ENCODE measurements around the gene LRMDA.
A peak's percentile ranks its signal among the peaks of the same experiment; 100 is the strongest.
"Not testable (repeated sequence)": the region's sequence is repeated elsewhere in the genome, so short reads cannot be mapped to it uniquely, and the experiment has no call there.

Gene LRMDA

GRCh38 chr10:76141376-76141775, 710.0 kb downstream of the LRMDA start:
- peaks cover 6% of the 10 kb centered on the region for H3K36me3 Mint-ChIP-seq (ENCODE audit: low read depth)
- H3K27ac Mint-ChIP-seq, result peak overlapping the region in 1 of 3 experiments; percentile 26
- H3K27me3 Mint-ChIP-seq (ENCODE audit: low read depth), result no peaks in the 10 kb centered on the region
- peaks cover 6% of the 10 kb centered on the region for H3K9me3 Mint-ChIP-seq
- H3K4me3 Mint-ChIP-seq, result no peak overlapping the region
- H3K4me1 Mint-ChIP-seq, result peaks cover 41% of the 10 kb centered on the region
- no peak for TF ChIP-seq CTCF (IDR thresholded peaks at IDR 0.05; ENCODE audit: unreplicated experiment in 3 of 3)

GRCh38 chr10:76148217-76148616, 716.8 kb downstream of the LRMDA start:
- not testable (repeated sequence) for H3K4me3 Mint-ChIP-seq; H3K27me3 Mint-ChIP-seq (ENCODE audit: low read depth); H3K27ac Mint-ChIP-seq
- Mint-ChIP-seq H3K9me3 (peaks cover 29% of the 10 kb centered on the region), H3K4me1 (peaks cover 20% of the 10 kb centered on the region), H3K36me3 (ENCODE audit: low read depth) (peaks cover 18% of the 10 kb centered on the region)

DNA sequence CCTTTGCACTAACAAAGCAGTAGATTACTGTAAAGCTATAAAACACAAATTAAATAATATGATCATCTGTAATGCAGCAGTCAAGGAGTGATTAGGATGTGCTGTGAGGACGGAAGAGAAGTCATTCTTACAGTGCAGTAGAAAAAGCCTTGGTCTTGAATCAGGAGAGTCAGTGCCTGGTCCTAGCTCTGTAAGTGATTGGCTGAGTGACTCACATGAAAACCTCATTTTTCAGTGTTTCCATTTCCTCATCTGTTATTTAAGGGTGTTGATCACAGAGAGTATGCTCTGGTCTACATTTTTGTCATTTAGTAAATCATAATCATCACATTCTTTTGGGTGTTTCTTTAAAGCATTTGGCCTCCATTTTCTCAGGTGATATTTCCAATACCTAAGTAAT, 717.8 kb downstream of the LRMDA start:
- Mint-ChIP-seq H3K27me3 (ENCODE audit: low read depth) (no peaks in the 10 kb centered on the region), H3K4me1 (peaks cover 20% of the 10 kb centered on the region), H3K9me3 (peaks cover 38% of the 10 kb centered on the region), H3K36me3 (ENCODE audit: low read depth) (peaks cover 18% of the 10 kb centered on the region), H3K27ac (peak overlapping the region in 2 of 3 experiments; percentile 86 to 93), H3K4me3 (no peak overlapping the region)
- no peak for TF ChIP-seq CTCF (IDR thresholded peaks at IDR 0.05; ENCODE audit: unreplicated experiment in 3 of 3)

- Mint-ChIP-seq H3K9me3 (peaks cover 40% of the 10 kb centered on the region), H3K27me3 (ENCODE audit: low read depth) (no peaks in the 10 kb centered on the region), H3K4me1 (peaks cover 20% of the 10 kb centered on the region), H3K27ac (peak overlapping the region; percentile 86 to 93 (median 89)), H3K36me3 (ENCODE audit: low read depth) (peaks cover 18% of the 10 kb centered on the region), H3K4me3 (no peak overlapping the region)
- TF ChIP-seq CTCF (IDR thresholded peaks at IDR 0.05; ENCODE audit: unreplicated experiment in 3 of 3), result no peak
Observed at GRCh38 chr10:76149602-76150138, 718.2 kb downstream of the LRMDA start.

- Mint-ChIP-seq H3K4me3 (peak overlapping the region in 1 of 3 experiments; percentile 3), H3K4me1 (peaks cover 20% of the 10 kb centered on the region), H3K36me3 (ENCODE audit: low read depth) (peaks cover 16% of the 10 kb centered on the region), H3K27me3 (ENCODE audit: low read depth) (no peaks in the 10 kb centered on the region), H3K27ac (peak overlapping the region; percentile 86 to 93 (median 89)), H3K9me3 (peaks cover 40% of the 10 kb centered on the region)
- no peak for TF ChIP-seq CTCF (IDR thresholded peaks at IDR 0.05; ENCODE audit: unreplicated experiment in 3 of 3)
Observed at GRCh38 chr10:76150139-76150875, 718.9 kb downstream of the LRMDA start.

DNA sequence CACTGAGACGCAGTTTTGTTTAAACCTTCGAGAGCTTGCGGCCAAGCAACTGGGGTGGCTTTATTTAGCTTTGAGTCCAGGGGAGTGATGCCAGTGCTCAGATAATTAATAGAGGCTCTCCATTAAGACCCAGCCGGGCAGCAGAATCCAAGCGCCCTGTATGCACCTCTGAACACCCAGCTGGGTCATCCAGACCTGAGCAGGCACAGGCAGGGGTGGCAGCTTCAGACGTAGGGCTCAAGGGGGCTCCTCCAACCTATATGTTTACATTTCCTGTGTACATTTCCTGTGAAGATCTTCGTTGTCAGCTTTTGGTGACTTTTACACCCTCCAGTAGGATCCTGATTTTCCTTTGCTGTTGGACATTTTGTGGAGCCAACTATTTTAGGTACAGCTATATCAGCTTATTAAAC, 719.5 kb downstream of the LRMDA start:
- H3K36me3 Mint-ChIP-seq (ENCODE audit: low read depth), result peaks cover 13% of the 10 kb centered on the region

More for the DNA sequence above, 719.5 kb downstream of the LRMDA start:
- Mint-ChIP-seq H3K4me3 (no peak overlapping the region), H3K9me3 (peaks cover 36% of the 10 kb centered on the region), H3K27ac (peak overlapping the region; percentile 86 to 93 (median 89)), H3K4me1 (peaks cover 20% of the 10 kb centered on the region), H3K27me3 (ENCODE audit: low read depth) (no peaks in the 10 kb centered on the region)
- TF ChIP-seq CTCF (IDR thresholded peaks at IDR 0.05; ENCODE audit: unreplicated experiment in 3 of 3), result no peak
